GM19043 (cell line): ENCODE measurements around the gene RNFT1.
"Not testable (repeated sequence)": the region's sequence is repeated elsewhere in the genome, so short reads cannot be mapped to it uniquely, and the experiment has no call there.

Experiments used
- ATAC-seq: cut with Tn5 transposase; IDR thresholded peaks from one replicate; pipeline ENCODE4 v1.9.1; 2021; ENCODE audit warnings: low read depth; ENCODE audit not compliant: unreplicated experiment

The RNFT1 gene

GRCh38 chr17:59933317-59933716 lies 31.2 kb downstream of the RNFT1 start:
- not testable (repeated sequence) for ATAC-seq

GRCh38 chr17:59930768-59931167 lies 33.8 kb downstream of the RNFT1 start:
- ATAC-seq = not testable (repeated sequence)

GRCh38 chr17:59930121-59930520 lies 34.4 kb downstream of the RNFT1 start:
- ATAC-seq = not testable (repeated sequence)

- ATAC-seq = not testable (repeated sequence)
These were observed 43.9 kb downstream of the RNFT1 start for GRCh38 chr17:59920637-59921036.

GRCh38 chr17:59916446-59916845 lies 48.1 kb downstream of the RNFT1 start:
- ATAC-seq = no peak

GRCh38 chr17:59914274-59914854 lies 50.2 kb downstream of the RNFT1 start:
- no peak for ATAC-seq

GRCh38 chr17:59907467-59907866 lies 57.1 kb downstream of the RNFT1 start:
- ATAC-seq = no peak

- no peak for ATAC-seq
These were observed 61.1 kb downstream of the RNFT1 start for GRCh38 chr17:59903455-59903854.
